GM12878 (cell line): ENCODE measurements around the gene CNKSR1.

Experiments
- ATF2 ChIP-seq: IDR thresholded peaks from 2 replicates; pipeline ENCODE4 v1.6.1; 2012; ENCODE audit warnings: low read length, inconsistent platforms
- NFIC ChIP-seq: IDR thresholded peaks from 2 replicates; pipeline ENCODE4 v1.6.1; 2012; ENCODE audit warnings: low read depth, mild to moderate bottlenecking, inconsistent platforms, low read length, moderate library complexity
- PKNOX1 ChIP-seq: fragments of 450-650 bp; IDR thresholded peaks from 2 replicates; pipeline ENCODE4 v1.6.1; 2016; ENCODE audit warnings: mild to moderate bottlenecking
- POLR2A ChIP-seq: IDR thresholded peaks from 2 replicates; pipeline ENCODE4 v1.6.1; 2011; ENCODE audit warnings: low read depth, mild to moderate bottlenecking, low read length
- POLR2AphosphoS5 ChIP-seq: IDR thresholded peaks from 2 replicates; pipeline ENCODE4 v1.6.1; 2011; ENCODE audit warnings: mild to moderate bottlenecking, low read length, inconsistent platforms
- SPI1 ChIP-seq: IDR thresholded peaks from 2 replicates; pipeline ENCODE4 v1.6.1; 2011; ENCODE audit warnings: low read depth, mild to moderate bottlenecking, low read length, moderate library complexity, borderline replicate concordance; ENCODE audit not compliant: insufficient read depth
- TCF3 ChIP-seq: IDR thresholded peaks from 2 replicates; pipeline ENCODE4 v1.6.1; 2012; ENCODE audit warnings: low read depth, mild to moderate bottlenecking, low read length, borderline replicate concordance; ENCODE audit not compliant: insufficient read depth
- ZBED1 ChIP-seq: IDR thresholded peaks from 2 replicates; pipeline ENCODE4 v1.6.1; 2016; ENCODE audit warnings: borderline replicate concordance
- TF ChIP-seq, protein P1 (sequence below), 3 experiments: IDR thresholded peaks in 2 of 3; conservative IDR thresholded peaks in 1 of 3; 2 replicates each; pipeline ENCODE4 v1.5.1; 2011; ENCODE audit warnings: low read depth in 3 of 3, low read length in 3 of 3, mild to moderate bottlenecking in 3 of 3, control low read depth in 2 of 3, moderate library complexity in 2 of 3, inconsistent platforms in 1 of 3, mixed read lengths in 1 of 3; ENCODE audit not compliant: control insufficient read depth in 2 of 3, insufficient read depth in 1 of 3; ENCODE audit errors: extremely low read depth in 1 of 3

DNA sequence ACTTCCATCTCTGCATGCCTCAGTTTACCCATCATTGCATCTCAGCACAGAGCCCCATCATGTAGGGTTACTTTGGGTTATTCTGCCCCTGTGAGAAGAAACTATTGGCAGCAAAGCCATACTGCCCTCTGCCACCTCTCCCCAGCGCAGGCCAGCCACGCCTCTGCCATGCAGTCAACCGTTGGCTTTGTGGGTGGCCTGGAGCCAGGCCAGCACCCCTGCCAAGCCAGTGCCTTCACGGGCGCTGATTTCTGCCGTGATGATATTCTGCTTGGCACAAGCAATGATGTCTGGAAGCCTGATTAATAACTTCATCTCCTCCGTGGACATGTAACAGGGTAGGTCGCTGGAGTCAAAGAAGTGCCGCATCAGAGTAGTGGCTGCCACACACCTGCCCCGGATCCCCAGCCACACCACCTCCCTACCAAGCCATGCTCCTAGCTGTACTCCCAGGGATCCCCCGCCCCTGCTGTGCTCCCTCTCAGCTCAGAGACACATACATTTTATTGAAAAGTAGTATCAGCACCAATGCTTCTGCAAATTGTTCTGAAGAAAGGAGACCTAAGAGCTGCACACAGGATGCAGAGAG is 41.7 kb downstream of the CNKSR1 start:
- TF ChIP-seq, protein P1, sequence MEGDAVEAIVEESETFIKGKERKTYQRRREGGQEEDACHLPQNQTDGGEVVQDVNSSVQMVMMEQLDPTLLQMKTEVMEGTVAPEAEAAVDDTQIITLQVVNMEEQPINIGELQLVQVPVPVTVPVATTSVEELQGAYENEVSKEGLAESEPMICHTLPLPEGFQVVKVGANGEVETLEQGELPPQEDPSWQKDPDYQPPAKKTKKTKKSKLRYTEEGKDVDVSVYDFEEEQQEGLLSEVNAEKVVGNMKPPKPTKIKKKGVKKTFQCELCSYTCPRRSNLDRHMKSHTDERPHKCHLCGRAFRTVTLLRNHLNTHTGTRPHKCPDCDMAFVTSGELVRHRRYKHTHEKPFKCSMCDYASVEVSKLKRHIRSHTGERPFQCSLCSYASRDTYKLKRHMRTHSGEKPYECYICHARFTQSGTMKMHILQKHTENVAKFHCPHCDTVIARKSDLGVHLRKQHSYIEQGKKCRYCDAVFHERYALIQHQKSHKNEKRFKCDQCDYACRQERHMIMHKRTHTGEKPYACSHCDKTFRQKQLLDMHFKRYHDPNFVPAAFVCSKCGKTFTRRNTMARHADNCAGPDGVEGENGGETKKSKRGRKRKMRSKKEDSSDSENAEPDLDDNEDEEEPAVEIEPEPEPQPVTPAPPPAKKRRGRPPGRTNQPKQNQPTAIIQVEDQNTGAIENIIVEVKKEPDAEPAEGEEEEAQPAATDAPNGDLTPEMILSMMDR (IDR thresholded peaks at IDR 0.05 in 2 of 3, conservative IDR thresholded peaks at IDR 0.05 in 1 of 3; ENCODE audit: control insufficient read depth in 2 of 3, extremely low read depth in 1 of 3, insufficient read depth in 1 of 3, low read depth in 3 of 3, low read length in 3 of 3) = no peak
- TF ChIP-seq ZBED1 (no peak), POLR2A (no peak), POLR2AphosphoS5 (no peak), NFIC (no peak), SPI1 (no peak), ATF2 (no peak), PKNOX1 (no peak), TCF3 (no peak)
